HG02884 (cell line): ENCODE measurements around the gene WIZ.

Source experiments
- ATAC-seq: cut with Tn5 transposase; IDR thresholded peaks from one replicate; pipeline ENCODE4 v1.9.1; 2021; ENCODE audit warnings: mild to moderate bottlenecking, moderate library complexity; ENCODE audit not compliant: unreplicated experiment

The WIZ gene

GRCh38 chr19:15467734-15468214 is 18.0 kb upstream of the WIZ start:
- no peak for ATAC-seq

GRCh38 chr19:15466851-15467733 is 17.3 kb upstream of the WIZ start:
- peak; percentile 44 for ATAC-seq

GRCh38 chr19:15464394-15465385 is 14.9 kb upstream of the WIZ start, which contains the start of gene RASAL3:
Gene RASAL3, minus strand, starts transcription at chr19:15464544. Its CDS starts 186 bp downstream, at chr19:15464358.
- ATAC-seq, result no peak

- ATAC-seq, result no peak
These were observed 14.2 kb upstream of the WIZ start for GRCh38 chr19:15463861-15464371.

GRCh38 chr19:15461694-15462093 is 11.9 kb upstream of the WIZ start:
- ATAC-seq, result no peak

- ATAC-seq, result no peak
These were observed 8.1 kb upstream of the WIZ start for GRCh38 chr19:15457701-15458484.

- no peak for ATAC-seq
These were observed 7.3 kb upstream of the WIZ start for GRCh38 chr19:15456871-15457700.

GRCh38 chr19:15456441-15456840 is 6.7 kb upstream of the WIZ start:
- ATAC-seq, result no peak

GRCh38 chr19:15455996-15456395 is 6.2 kb upstream of the WIZ start:
- no peak for ATAC-seq

GRCh38 chr19:15453906-15454860 is 4.4 kb upstream of the WIZ start:
- ATAC-seq, result no peak

- ATAC-seq, result no peak
These were observed 3.4 kb upstream of the WIZ start for GRCh38 chr19:15453091-15453578.

GRCh38 chr19:15452111-15453047 is 2.6 kb upstream of the WIZ start:
- no peak for ATAC-seq

GRCh38 chr19:15450528-15450890 is 753 bp upstream of the WIZ start:
- ATAC-seq, result no peak

GRCh38 chr19:15448778-15449619 is 757 bp downstream of the WIZ start:
- no peak for ATAC-seq

- no peak for ATAC-seq
These were observed 1.5 kb downstream of the WIZ start for GRCh38 chr19:15448044-15448777.

GRCh38 chr19:15447057-15447456 is 2.7 kb downstream of the WIZ start:
- no peak for ATAC-seq
